ENCODE data around the gene TAF15.

DNA sequence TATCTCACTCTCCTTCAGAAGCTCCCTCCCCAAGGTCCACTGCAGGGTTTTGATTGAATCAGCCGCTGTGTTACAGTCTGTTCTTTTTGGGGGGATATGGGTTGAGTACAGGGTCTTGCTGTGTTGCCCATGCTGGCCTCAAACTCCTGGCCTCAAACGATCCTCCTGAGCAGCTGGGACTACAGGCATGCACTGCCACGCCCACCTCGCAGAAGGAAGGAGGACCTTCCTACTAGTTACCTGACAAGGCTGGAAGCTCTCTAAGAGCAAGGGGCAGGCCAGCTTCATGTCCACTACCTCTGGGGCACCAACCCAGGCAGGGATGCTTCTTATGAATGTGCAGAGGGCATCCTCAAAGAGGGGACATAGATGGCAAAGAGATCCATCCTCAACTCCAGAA is 11.9 kb upstream of the TAF15 start:
- no peak for TF ChIP-seq POLR2AphosphoS5 (IDR thresholded peaks at IDR 0.05)
- TF ChIP-seq, protein P1, sequence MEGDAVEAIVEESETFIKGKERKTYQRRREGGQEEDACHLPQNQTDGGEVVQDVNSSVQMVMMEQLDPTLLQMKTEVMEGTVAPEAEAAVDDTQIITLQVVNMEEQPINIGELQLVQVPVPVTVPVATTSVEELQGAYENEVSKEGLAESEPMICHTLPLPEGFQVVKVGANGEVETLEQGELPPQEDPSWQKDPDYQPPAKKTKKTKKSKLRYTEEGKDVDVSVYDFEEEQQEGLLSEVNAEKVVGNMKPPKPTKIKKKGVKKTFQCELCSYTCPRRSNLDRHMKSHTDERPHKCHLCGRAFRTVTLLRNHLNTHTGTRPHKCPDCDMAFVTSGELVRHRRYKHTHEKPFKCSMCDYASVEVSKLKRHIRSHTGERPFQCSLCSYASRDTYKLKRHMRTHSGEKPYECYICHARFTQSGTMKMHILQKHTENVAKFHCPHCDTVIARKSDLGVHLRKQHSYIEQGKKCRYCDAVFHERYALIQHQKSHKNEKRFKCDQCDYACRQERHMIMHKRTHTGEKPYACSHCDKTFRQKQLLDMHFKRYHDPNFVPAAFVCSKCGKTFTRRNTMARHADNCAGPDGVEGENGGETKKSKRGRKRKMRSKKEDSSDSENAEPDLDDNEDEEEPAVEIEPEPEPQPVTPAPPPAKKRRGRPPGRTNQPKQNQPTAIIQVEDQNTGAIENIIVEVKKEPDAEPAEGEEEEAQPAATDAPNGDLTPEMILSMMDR (IDR thresholded peaks at IDR 0.05), result no peak
- no peak for TF ChIP-seq POLR2A (IDR thresholded peaks at IDR 0.05; ENCODE audit: low read depth)

Data from esophagus muscularis mucosa (tissue), 3 donors.